Measurements from ENCODE around the gene PSMF1.
A peak's percentile ranks its signal among the peaks of the same experiment; 100 is the strongest.

The PSMF1 gene

DNA sequence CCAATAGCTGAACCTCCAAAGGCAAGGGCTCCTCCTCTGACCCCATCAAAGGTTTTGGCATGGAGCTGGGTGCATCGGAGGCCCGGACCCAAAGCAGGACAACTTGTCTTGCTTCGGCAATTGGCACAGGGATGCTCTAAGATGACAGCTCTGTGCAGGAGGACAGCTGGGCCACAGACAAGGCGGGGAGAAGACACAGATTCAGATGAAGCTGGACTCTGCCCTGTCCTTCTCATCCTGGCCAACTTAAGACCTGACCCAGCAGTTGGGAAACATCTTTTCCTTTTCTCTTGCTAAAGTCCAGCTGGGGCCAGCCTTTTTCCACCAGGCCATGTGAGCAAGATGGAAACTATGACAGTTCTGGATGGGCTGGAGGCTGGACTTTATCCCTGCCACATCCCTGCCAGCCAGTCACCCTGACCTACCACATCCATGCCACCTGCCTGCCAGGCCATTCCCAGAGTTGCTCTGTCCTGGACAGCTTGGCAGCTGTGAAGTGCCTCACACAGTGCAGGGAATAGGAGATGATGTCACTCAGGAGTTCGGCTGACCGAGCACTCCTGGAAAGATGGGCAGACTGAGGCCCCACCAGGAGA, 12.7 kb upstream of the PSMF1 start:
- in situ Hi-C loops (cut with MboI; ENCODE audit: low pct_unique_long_range_greater_than_20kb, low sequenced_read_pairs, unreplicated experiment) = no loop called here
- TF ChIP-seq, protein P1, sequence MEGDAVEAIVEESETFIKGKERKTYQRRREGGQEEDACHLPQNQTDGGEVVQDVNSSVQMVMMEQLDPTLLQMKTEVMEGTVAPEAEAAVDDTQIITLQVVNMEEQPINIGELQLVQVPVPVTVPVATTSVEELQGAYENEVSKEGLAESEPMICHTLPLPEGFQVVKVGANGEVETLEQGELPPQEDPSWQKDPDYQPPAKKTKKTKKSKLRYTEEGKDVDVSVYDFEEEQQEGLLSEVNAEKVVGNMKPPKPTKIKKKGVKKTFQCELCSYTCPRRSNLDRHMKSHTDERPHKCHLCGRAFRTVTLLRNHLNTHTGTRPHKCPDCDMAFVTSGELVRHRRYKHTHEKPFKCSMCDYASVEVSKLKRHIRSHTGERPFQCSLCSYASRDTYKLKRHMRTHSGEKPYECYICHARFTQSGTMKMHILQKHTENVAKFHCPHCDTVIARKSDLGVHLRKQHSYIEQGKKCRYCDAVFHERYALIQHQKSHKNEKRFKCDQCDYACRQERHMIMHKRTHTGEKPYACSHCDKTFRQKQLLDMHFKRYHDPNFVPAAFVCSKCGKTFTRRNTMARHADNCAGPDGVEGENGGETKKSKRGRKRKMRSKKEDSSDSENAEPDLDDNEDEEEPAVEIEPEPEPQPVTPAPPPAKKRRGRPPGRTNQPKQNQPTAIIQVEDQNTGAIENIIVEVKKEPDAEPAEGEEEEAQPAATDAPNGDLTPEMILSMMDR (IDR thresholded peaks at IDR 0.05; ENCODE audit: extremely low read depth, insufficient read depth, missing control alignments) = no peak
- DNase-seq (ENCODE audit: low spot score) = no peak

GRCh38 chr20:1107176-1107575, 11.2 kb upstream of the PSMF1 start:
- TF ChIP-seq, protein P1 (IDR thresholded peaks at IDR 0.05; ENCODE audit: extremely low read depth, insufficient read depth, missing control alignments) = no peak
- in situ Hi-C loops (cut with MboI; ENCODE audit: low pct_unique_long_range_greater_than_20kb, low sequenced_read_pairs, unreplicated experiment) = no loop called here

DNA sequence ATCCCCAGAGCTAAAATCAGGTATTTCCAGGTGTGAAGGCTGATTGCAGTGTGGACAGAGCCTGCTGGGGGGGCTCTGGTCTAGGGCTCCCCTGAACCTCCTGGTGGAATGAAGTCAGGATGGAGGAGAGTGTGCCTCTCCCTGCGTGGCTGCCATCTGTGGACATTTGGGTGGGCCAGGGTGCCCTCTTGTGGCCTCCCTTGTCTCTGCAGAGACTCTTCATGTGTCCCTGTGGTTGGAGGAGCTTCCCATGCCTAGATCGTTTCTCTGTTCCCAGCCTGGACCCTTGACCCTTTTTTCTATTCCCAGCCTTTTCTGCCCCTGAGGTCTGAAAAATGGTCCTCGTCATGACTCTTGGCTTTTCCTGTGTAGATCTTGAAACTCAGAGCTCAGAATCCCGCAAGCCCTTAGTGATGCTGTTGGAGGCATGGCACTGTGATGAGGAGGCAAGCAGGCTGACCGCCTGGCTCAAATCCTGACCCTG, 9.9 kb upstream of the PSMF1 start:
- TF ChIP-seq, protein P1 (IDR thresholded peaks at IDR 0.05; ENCODE audit: extremely low read depth, insufficient read depth, missing control alignments) = peak; percentile 85
- peak; percentile 64 for DNase-seq (ENCODE audit: low spot score)
- in situ Hi-C loops (cut with MboI; ENCODE audit: low pct_unique_long_range_greater_than_20kb, low sequenced_read_pairs, unreplicated experiment) = no loop called here

More at GRCh38 chr20:1107176-1107575, 11.2 kb upstream of the PSMF1 start:
- no peak for DNase-seq (ENCODE audit: low spot score)

- TF ChIP-seq, protein P1 (IDR thresholded peaks at IDR 0.05; ENCODE audit: extremely low read depth, insufficient read depth, missing control alignments) = no peak
- in situ Hi-C loops (cut with MboI; ENCODE audit: low pct_unique_long_range_greater_than_20kb, low sequenced_read_pairs, unreplicated experiment) = no loop called here
- DNase-seq (ENCODE audit: low spot score) = no peak
Observed at GRCh38 chr20:1112908-1113307, 5.5 kb upstream of the PSMF1 start.

DNA sequence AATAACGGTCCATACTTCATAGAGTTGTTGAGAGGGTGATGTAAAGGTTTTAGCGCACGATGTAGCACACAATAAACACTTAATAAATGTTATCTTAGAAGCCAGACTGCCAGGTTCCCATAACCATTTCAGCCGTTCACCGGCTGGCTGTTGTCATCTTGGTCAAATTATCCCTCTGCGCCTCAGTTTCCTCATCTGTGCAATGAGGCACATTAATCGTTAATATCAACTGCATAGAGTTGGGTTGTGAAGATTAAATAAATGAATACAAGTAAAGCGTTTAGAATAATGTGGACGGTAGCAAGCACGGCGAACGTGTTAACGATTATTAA, 432 bp upstream of the PSMF1 start:
- TF ChIP-seq, protein P1 (IDR thresholded peaks at IDR 0.05; ENCODE audit: extremely low read depth, insufficient read depth, missing control alignments) = no peak
- in situ Hi-C loops (cut with MboI; ENCODE audit: low pct_unique_long_range_greater_than_20kb, low sequenced_read_pairs, unreplicated experiment) = no loop called here
- no peak for DNase-seq (ENCODE audit: low spot score)

- DNase-seq (ENCODE audit: low spot score) = no peak
- TF ChIP-seq, protein P1 (IDR thresholded peaks at IDR 0.05; ENCODE audit: extremely low read depth, insufficient read depth, missing control alignments) = no peak
- in situ Hi-C loops (cut with MboI; ENCODE audit: low pct_unique_long_range_greater_than_20kb, low sequenced_read_pairs, unreplicated experiment) = no loop called here
Observed at GRCh38 chr20:1119128-1119505, 715 bp downstream of the PSMF1 start.

Data from GM13977 (cell line).